ENCODE data around the gene CMTM4. TPM values are rescaled to one million over a fixed set of nuclear protein-coding genes. Genes with fewer than 3 reads are reported as not detected.

The CMTM4 gene
- under 1 TPM; 0.73 to 0.84 TPM for total RNA-seq

- H3K36me3 Mint-ChIP-seq (ENCODE audit: low read depth): no peaks in the 10 kb centered on the region
- peaks cover 38% of the 10 kb centered on the region for H3K27me3 Mint-ChIP-seq
- ChIA-PET CTCF (interaction anchor here (0.7 to 1.0 kb wide), 2 partner anchors 46 to 173 kb away, joined by 3 to 5 read pairs; no protein-coding TSS in a partner anchor), POLR2A (no interaction called here)
- H3K27ac Mint-ChIP-seq: peak within 1 kb of the TSS; percentile 31
- H3K9me3 Mint-ChIP-seq: peaks cover 1% of the 10 kb centered on the region
- peaks cover 23% of the 10 kb centered on the region for H3K4me1 Mint-ChIP-seq
- peak within 1 kb of the TSS; percentile 75 for H3K4me3 Mint-ChIP-seq
- peak; percentile 67 for DNase-seq
Measured at GRCh38 chr16:66696669-66697630, at the start of gene CMTM4. CMTM4 (minus strand) TSS chr16:66696743; CDS start chr16:66696525, 218 bp downstream.

GRCh38 chr16:66746048-66746447 is 49.5 kb upstream of the CMTM4 start:
- CTCF ChIA-PET: no interaction called here
- H3K9me3 Mint-ChIP-seq: no peaks in the 10 kb centered on the region
- H3K27me3 Mint-ChIP-seq: no peaks in the 10 kb centered on the region
- H3K4me3 Mint-ChIP-seq: peak overlapping the region; percentile 20
- DNase-seq: no peak
- peak overlapping the region; percentile 76 for H3K27ac Mint-ChIP-seq
- POLR2A ChIA-PET: no interaction called here
- H3K4me1 Mint-ChIP-seq: peaks cover 53% of the 10 kb centered on the region
- peaks cover 50% of the 10 kb centered on the region for H3K36me3 Mint-ChIP-seq (ENCODE audit: low read depth)

DNA sequence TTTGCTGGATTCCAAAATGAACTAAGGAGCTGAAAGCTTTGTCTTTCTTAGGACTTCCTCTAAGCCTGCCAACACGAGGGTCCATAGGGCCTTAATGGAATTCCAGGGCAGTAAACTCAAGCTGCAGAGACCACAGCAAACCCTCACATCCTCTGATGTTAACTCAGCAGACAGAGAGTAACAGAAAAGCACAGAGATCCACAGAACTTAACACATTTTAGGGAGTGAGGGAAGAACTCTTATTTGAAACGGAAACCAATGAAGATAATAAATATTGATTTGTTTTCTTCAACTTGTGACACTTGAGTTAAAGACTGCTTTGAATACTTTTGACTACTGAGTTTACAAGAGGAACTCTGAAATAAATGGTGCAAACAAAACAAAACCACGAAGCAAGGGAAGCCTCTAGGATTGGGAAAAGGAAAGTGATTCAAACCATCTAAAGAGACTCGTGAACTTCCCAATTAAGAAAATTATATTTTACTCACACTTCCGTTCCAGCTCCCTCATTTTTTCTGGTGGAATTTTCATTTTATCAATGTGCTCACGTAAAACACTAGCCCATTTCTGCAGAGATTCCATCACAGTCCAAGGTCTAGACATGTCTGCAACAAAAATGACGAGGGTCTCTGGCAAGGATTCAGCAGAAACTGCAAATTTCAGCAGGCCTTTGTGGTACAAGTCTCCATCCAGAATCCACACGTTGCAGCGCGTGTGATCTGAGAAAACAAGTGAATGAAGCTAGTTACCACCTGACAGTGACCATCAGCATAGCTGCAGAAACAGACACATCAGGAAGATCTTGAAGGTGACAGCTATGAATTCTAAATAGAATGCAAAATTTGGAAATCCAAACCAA is 45.6 kb upstream of the CMTM4 start:
- CTCF ChIA-PET: interaction anchor here (0.7 to 2.6 kb wide), 6 partner anchors 9 to 84 kb away, joined by 3 to 12 read pairs (median 4); partner anchors contain the start of gene DYNC1LI2
- peaks cover 50% of the 10 kb centered on the region for H3K36me3 Mint-ChIP-seq (ENCODE audit: low read depth)
- no peaks in the 10 kb centered on the region for H3K27me3 Mint-ChIP-seq
- H3K4me1 Mint-ChIP-seq: peaks cover 43% of the 10 kb centered on the region
- no peaks in the 10 kb centered on the region for H3K9me3 Mint-ChIP-seq
- no peak for DNase-seq
- no peak overlapping the region for H3K4me3 Mint-ChIP-seq
- no peak overlapping the region for H3K27ac Mint-ChIP-seq
- POLR2A ChIA-PET: no interaction called here

DNA sequence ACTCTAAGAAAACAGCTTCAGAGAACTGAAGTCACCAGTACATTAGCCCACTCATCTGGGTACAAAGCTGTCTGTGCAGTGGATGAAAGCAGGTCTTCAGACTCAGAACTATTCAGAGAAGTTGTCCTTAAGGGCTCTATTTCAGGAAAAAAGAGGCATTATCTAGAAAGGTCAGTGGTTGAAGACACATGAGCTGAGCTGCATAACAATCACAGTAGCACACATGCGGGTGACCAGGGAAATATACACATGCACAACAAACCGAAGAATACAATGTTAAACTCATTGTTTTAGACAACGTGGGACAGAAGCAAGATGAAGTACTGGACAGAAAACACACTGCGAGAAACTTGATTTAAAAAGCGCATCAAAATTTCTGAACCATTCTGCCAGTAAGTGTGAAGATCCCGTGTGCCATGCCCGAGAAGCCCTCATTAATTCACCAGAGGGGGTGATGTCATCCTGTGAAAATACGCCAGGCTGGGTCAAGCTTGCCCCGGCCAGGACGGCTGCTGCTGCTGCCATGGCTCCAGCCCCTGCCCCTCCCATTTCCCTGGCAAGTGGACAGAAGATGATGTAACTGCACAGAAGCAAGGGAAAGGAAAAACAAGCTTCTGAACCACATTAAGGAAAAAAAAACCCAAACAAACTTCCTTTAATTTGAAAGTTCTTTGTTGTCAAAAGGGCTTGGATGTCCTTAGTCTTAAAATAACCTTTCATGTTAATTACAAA is 44.8 kb upstream of the CMTM4 start:
- POLR2A ChIA-PET: no interaction called here
- no peaks in the 10 kb centered on the region for H3K9me3 Mint-ChIP-seq

DNA sequence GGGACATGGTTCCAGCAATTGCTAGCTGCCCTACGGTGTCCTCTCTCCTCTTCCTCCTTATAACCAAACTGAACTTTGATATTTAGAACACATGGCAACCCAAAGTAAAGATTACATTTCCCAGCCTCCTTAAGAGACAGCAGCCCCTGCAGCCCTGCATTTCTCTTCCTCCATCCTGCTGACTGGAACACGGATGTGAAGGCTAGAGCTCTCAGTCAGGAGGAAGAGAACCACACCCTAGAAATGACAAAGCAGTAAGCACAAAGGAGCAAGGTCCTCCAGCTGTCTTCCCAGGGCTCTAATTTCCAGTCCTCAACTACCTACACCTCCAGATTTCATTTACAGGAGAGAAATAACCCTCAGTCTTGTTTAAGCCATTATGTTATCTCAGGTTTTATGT is 44.0 kb upstream of the CMTM4 start:
- CTCF ChIA-PET: interaction anchor here (0.9 to 2.6 kb wide), 5 partner anchors 10 to 90 kb away, joined by 3 to 12 read pairs (median 4); partner anchors contain the start of genes DYNC1LI2 and NAE1
- H3K9me3 Mint-ChIP-seq: no peaks in the 10 kb centered on the region
- no peak overlapping the region for H3K4me3 Mint-ChIP-seq
- POLR2A ChIA-PET: no interaction called here
- peaks cover 45% of the 10 kb centered on the region for H3K36me3 Mint-ChIP-seq (ENCODE audit: low read depth)
- H3K4me1 Mint-ChIP-seq: peaks cover 30% of the 10 kb centered on the region
- H3K27ac Mint-ChIP-seq: peak overlapping the region; percentile 26
- no peak for DNase-seq
- H3K27me3 Mint-ChIP-seq: no peaks in the 10 kb centered on the region

More for the DNA sequence above, 44.8 kb upstream of the CMTM4 start:
- H3K27ac Mint-ChIP-seq: no peak overlapping the region
- peaks cover 35% of the 10 kb centered on the region for H3K4me1 Mint-ChIP-seq
- no peak for DNase-seq
- CTCF ChIA-PET: interaction anchor here (0.7 to 2.6 kb wide), 5 partner anchors 10 to 85 kb away, joined by 3 to 12 read pairs (median 3); partner anchors contain the start of gene DYNC1LI2
- H3K4me3 Mint-ChIP-seq: no peak overlapping the region
- no peaks in the 10 kb centered on the region for H3K27me3 Mint-ChIP-seq
- H3K36me3 Mint-ChIP-seq (ENCODE audit: low read depth): peaks cover 42% of the 10 kb centered on the region

DNA sequence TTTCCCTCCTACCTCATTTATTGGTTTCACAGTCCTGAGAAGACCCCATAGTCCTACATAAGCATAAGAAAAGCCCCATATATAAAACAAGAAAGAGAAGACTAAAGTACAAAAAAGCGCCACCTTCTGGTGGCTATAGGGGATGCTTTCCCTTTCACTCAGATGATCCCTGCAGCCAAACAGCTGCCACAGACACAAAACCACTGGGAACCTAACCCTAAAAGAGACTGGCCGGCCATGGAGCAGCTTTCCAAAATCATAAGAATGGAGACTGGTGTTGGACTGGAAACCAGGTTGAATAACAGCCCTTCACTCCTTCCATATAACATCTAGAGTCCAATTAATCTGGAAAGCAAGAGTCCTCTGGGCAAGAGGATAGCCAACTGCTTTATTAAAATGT is 43.5 kb upstream of the CMTM4 start:
- Mint-ChIP-seq H3K9me3 (no peaks in the 10 kb centered on the region), H3K4me1 (peaks cover 30% of the 10 kb centered on the region), H3K4me3 (no peak overlapping the region), H3K27ac (peak overlapping the region; percentile 52), H3K27me3 (no peaks in the 10 kb centered on the region), H3K36me3 (ENCODE audit: low read depth) (peaks cover 49% of the 10 kb centered on the region)
- POLR2A ChIA-PET: no interaction called here
- DNase-seq: peak; percentile 38
- CTCF ChIA-PET: interaction anchor here (0.9 to 2.6 kb wide), 4 partner anchors 9 to 91 kb away, joined by 3 to 12 read pairs (median 4); partner anchors contain the start of genes DYNC1LI2 and NAE1

DNA sequence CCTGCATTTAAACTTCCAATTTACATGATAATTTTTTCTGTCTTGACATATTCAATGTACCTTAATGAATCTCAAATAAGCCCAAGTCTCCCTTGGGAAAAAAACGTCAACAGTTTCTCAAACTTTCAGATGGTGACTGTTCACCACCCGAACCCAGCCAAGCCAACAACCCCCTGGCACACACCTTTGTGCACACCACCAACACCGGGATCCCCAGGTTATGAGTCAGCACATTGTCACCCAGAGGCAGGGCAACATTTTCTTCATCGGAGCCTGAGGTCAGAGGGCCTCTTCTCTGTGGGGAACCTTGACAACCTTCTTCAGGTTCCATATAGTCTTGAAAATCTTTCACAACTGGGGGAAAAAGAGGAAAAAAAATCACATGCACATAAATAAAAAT is 39.3 kb upstream of the CMTM4 start:
- Mint-ChIP-seq H3K4me1 (peaks cover 19% of the 10 kb centered on the region), H3K27me3 (no peaks in the 10 kb centered on the region), H3K36me3 (ENCODE audit: low read depth) (peaks cover 61% of the 10 kb centered on the region), H3K4me3 (no peak overlapping the region), H3K27ac (no peak overlapping the region), H3K9me3 (no peaks in the 10 kb centered on the region)
- CTCF ChIA-PET: interaction anchor here (1.1 to 3.2 kb wide), 2 partner anchors 8 to 16 kb away, joined by 6 to 20 read pairs; partner anchors contain the start of gene DYNC1LI2
- DNase-seq: no peak
- POLR2A ChIA-PET: no interaction called here

DNA sequence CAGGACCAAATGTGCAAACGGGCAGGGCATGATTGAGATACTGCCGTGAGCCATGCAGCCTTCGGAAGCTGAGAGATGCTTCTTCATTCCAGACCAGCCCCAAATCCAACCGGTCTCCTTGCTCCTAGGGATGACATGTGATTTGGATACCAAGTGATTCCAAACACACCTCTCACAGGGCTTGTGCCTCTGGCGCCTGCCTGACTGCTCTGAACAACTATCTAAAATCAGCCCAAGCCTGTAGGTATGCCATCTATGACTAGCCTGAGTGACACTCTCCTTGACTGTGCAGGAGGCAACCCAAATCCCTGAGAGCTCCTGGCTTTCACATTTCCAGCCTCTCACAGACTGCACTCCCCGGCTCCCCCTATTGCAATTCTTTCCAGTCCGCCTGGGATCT is 34.6 kb upstream of the CMTM4 start:
- ChIA-PET POLR2A (no interaction called here), CTCF (interaction anchor here (0.6 to 2.6 kb wide), 6 partner anchors 9 to 141 kb away, joined by 3 to 7 read pairs (median 3); partner anchors contain the start of gene DYNC1LI2)
- Mint-ChIP-seq H3K36me3 (ENCODE audit: low read depth) (peaks cover 50% of the 10 kb centered on the region), H3K9me3 (no peaks in the 10 kb centered on the region), H3K4me3 (no peak overlapping the region), H3K27me3 (no peaks in the 10 kb centered on the region), H3K4me1 (peaks cover 8% of the 10 kb centered on the region), H3K27ac (no peak overlapping the region)
- no peak for DNase-seq

- DNase-seq: no peak
- H3K27ac Mint-ChIP-seq: no peak overlapping the region
- no peak overlapping the region for H3K4me3 Mint-ChIP-seq
- H3K9me3 Mint-ChIP-seq: no peaks in the 10 kb centered on the region
- no peaks in the 10 kb centered on the region for H3K27me3 Mint-ChIP-seq
- peaks cover 8% of the 10 kb centered on the region for H3K4me1 Mint-ChIP-seq
- ChIA-PET POLR2A (no interaction called here), CTCF (interaction anchor here (0.8 to 2.6 kb wide), 5 partner anchors 12 to 145 kb away, joined by 3 to 7 read pairs (median 3); partner anchors contain the start of gene DYNC1LI2)
- H3K36me3 Mint-ChIP-seq (ENCODE audit: low read depth): peaks cover 49% of the 10 kb centered on the region
Measured at GRCh38 chr16:66728804-66729203, 32.3 kb upstream of the CMTM4 start.

DNA sequence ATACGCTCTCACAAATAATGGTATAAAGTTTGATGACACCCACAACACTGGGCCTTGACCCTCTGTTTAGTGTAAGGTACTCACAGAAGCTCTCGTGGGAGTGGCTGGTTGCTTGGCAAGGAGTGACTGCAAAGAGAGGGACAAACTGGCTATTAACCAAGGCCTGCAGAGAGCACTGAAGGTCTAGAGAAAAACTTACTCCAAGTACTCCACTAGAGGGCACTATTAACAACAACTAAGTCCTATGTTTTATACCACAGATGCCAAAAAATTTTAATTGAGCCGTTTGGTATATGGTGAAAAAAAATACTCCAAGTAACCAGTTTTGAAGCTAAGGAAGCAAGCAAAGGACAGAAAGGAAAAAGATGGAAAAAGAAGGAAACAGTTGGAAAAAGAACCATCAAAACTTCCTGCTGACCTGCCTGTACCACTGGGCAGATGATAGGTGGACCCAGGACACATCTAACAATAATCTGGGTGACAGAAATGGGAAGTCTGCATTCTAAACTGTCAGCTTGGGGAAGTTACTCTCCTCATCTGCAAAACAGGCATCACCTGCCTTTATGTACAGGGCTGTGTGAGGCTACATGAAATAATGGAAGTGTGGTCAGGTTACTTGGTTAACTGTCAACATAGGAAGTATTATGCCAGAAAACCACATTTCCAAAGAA is 31.7 kb upstream of the CMTM4 start:
- no peak overlapping the region for H3K4me3 Mint-ChIP-seq
- peak overlapping the region; percentile 38 for H3K27ac Mint-ChIP-seq
- peak; percentile 26 for DNase-seq
- ChIA-PET POLR2A (no interaction called here), CTCF (interaction anchor here (0.8 to 2.7 kb wide), 11 partner anchors 8 to 145 kb away, joined by 3 to 13 read pairs (median 3); partner anchors contain the start of genes DYNC1LI2 and NAE1)
- peaks cover 47% of the 10 kb centered on the region for H3K36me3 Mint-ChIP-seq (ENCODE audit: low read depth)
- peaks cover 8% of the 10 kb centered on the region for H3K4me1 Mint-ChIP-seq
- no peaks in the 10 kb centered on the region for H3K27me3 Mint-ChIP-seq
- H3K9me3 Mint-ChIP-seq: no peaks in the 10 kb centered on the region

DNA sequence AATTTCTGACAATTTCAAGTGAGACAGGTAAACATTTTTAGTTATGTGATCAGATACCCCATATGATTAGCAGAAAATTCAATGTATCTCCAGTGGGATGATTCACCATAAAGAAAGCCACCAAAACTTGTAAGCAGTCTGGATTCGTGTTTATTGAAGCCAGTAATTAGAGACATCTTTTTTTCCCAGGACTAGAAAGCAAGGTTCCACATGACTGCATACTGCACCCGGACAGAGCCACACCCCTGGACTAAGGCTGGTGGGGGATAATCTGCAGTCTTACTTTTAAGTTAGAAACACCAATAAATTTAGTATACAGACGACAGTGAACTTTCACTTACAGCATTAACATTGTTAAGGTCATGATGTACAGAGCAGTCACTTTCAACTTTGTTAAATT is 24.2 kb upstream of the CMTM4 start:
- DNase-seq: no peak
- Mint-ChIP-seq H3K9me3 (no peaks in the 10 kb centered on the region), H3K4me3 (no peak overlapping the region), H3K4me1 (no peaks in the 10 kb centered on the region), H3K36me3 (ENCODE audit: low read depth) (peaks cover 25% of the 10 kb centered on the region), H3K27me3 (no peaks in the 10 kb centered on the region), H3K27ac (peak overlapping the region; percentile 41)
- ChIA-PET CTCF (no interaction called here), POLR2A (no interaction called here)

All from activated CD4-positive, alpha-beta T cell treated with anti-CD3 and anti-CD28 coated beads, Interleukin-2, amount 10 ng/mL, durations not matched to agents 7 days and 5 days (primary cell).